K562 (cell line): ENCODE results near the gene MARCKSL1. TPM values are rescaled to one million over a fixed set of nuclear protein-coding genes. Genes with fewer than 3 reads are reported as not detected.

Experiments used
- ATAC-seq: fragments of 200-7000 bp; cut with Tn5 transposase; 3 replicates; pipeline ENCODE4 v1.9.1; 2020; ENCODE audit warnings: moderate library complexity
- BruUV-seq: library from RNA; stranded (reverse); fragments of 400-500 nt; replicated peaks from 2 replicates; lab custom pipeline; 2021; lab: Mats Ljungman, UMichigan
- CTCF ChIA-PET: fragments of 300-600 bp; formaldehyde crosslinking; extraction: SDS; loops from one replicate; lab custom pipeline; 2021; ENCODE audit warnings: low intra/inter-chr PET ratio; lab: Yijun Ruan, JAX
- POLR2A ChIA-PET: fragments of 300-600, 350-650 bp; sonication (Branson Sonifier 250); formaldehyde crosslinking; extraction: SDS; loops from one replicate; lab custom pipeline; 2021; ENCODE audit warnings: antibody characterized with exemption, inconsistent platforms; lab: Yijun Ruan, JAX
- DNase-seq, 4 experiments: peaks; one replicate each; pipeline versions ENCODE4 v3.0.0 to v3.0.0-alpha.2; 2011 to 2018; ENCODE audit warnings: low spot score in 3 of 4, mixed read lengths in 3 of 4; ENCODE audit errors: extremely low read depth in 1 of 4
- FAIRE-seq: peaks from 2 replicates; lab custom pipeline; 2011; peaks lifted over from hg19 to GRCh38; lab: Jason Lieb, UNC
- H2AFZ ChIP-seq: 2 replicates; pipeline ENCODE4 v1.6.0; 2011; ENCODE audit warnings: low read depth, low read length, control low read depth, inconsistent platforms
- H3K27ac ChIP-seq: fragments of 200-600 bp; 3 replicates; pipeline ENCODE4 v1.8.0; 2011; ENCODE audit warnings: low read depth, mild to moderate bottlenecking, control low read depth, inconsistent platforms, low read length, moderate library complexity, mixed read lengths; ENCODE audit errors: extremely low read depth
- H3K27me3 ChIP-seq, 2 experiments: fragments of 300-600 bp in 1 of 2; 2 replicates in 1 of 2; 3 replicates in 1 of 2; pipeline versions ENCODE4 v1.6.0 to v1.8.0; 2011; ENCODE audit warnings: inconsistent platforms in 2 of 2, low read length in 2 of 2, mild to moderate bottlenecking in 1 of 2, mixed read lengths in 1 of 2, moderate library complexity in 1 of 2; ENCODE audit not compliant: control insufficient read depth in 2 of 2, insufficient read depth in 2 of 2
- H3K36me3 ChIP-seq: fragments of 300-600 bp; 3 replicates; pipeline ENCODE4 v1.8.0; 2011; ENCODE audit warnings: mild to moderate bottlenecking, low read length, inconsistent platforms; ENCODE audit not compliant: control insufficient read depth, insufficient read depth
- H3K4me1 ChIP-seq, 2 experiments: fragments of 200-600 bp in 1 of 2; replicated peaks in 1 of 2; 2 replicates in 1 of 2; 3 replicates in 1 of 2; pipeline versions ENCODE4 v1.5.1 to v1.8.0; 2011; ENCODE audit warnings: inconsistent platforms in 2 of 2, low read length in 2 of 2, mild to moderate bottlenecking in 1 of 2, mixed read lengths in 1 of 2, moderate library complexity in 1 of 2; ENCODE audit not compliant: control insufficient read depth in 2 of 2, insufficient read depth in 2 of 2
- H3K4me2 ChIP-seq: 2 replicates; pipeline ENCODE4 v1.6.1; 2011; ENCODE audit warnings: low read length, control low read depth, inconsistent platforms, mixed read lengths; ENCODE audit not compliant: insufficient read depth
- H3K4me3 ChIP-seq: fragments of 200-600 bp; sonication (generic), shearing (Covaris generic); 2 replicates; pipeline ENCODE4 v1.5.1; 2016; ENCODE audit warnings: control low read depth, inconsistent platforms
- H3K79me2 ChIP-seq: fragments of 200-600 bp; 3 replicates; pipeline ENCODE4 v1.8.0; 2011; ENCODE audit warnings: low read length, inconsistent platforms; ENCODE audit not compliant: control insufficient read depth, insufficient read depth
- H3K9ac ChIP-seq, 2 experiments: 2 replicates each; pipeline versions ENCODE4 v1.6.0 to v1.6.1; 2011; ENCODE audit warnings: low read depth in 2 of 2, low read length in 2 of 2, control low read depth in 1 of 2, inconsistent platforms in 1 of 2, mild to moderate bottlenecking in 1 of 2, mixed read lengths in 1 of 2; ENCODE audit not compliant: insufficient read depth in 1 of 2
- H3K9me1 ChIP-seq: one replicate; pipeline ENCODE4 v1.6.0; 2011; ENCODE audit warnings: inconsistent platforms, mild to moderate bottlenecking, low read length, moderate library complexity; ENCODE audit not compliant: control insufficient read depth, insufficient read depth
- H3K9me3 ChIP-seq: replicated peaks from 2 replicates; pipeline ENCODE4 v1.5.1; 2011; ENCODE audit warnings: low read depth, low read length, inconsistent platforms; ENCODE audit not compliant: control insufficient read depth, insufficient read depth
- H4K20me1 ChIP-seq: replicated peaks from 2 replicates; pipeline ENCODE4 v1.6.1; 2011; ENCODE audit warnings: low read length, inconsistent platforms, mixed read lengths; ENCODE audit not compliant: control insufficient read depth, insufficient read depth
- BACH1 ChIP-seq: fragments of 200-800 bp; sonication (Bioruptor generic); IDR thresholded peaks from 2 replicates; pipeline ENCODE4 v1.6.1; 2016; ENCODE audit warnings: missing genetic modification characterization, missing compliant biosample characterization
- EHMT2 ChIP-seq: fragments of 450-650 bp; IDR thresholded peaks from 2 replicates; pipeline ENCODE4 v1.6.1; 2018; ENCODE audit warnings: antibody characterized with exemption
- ELF2 ChIP-seq: fragments of 250-450 bp; sonication (Bioruptor Pico); IDR thresholded peaks from 2 replicates; pipeline ENCODE4 v1.5.0; 2021; ENCODE audit warnings: mild to moderate bottlenecking
- PML ChIP-seq: IDR thresholded peaks from 2 replicates; pipeline ENCODE4 v1.6.1; 2012; ENCODE audit warnings: low read length, inconsistent platforms
- POLR2G ChIP-seq: fragments of 200-400 bp; formaldehyde crosslinking; IDR thresholded peaks from 2 replicates; pipeline ENCODE4 v1.6.1; 2017; ENCODE audit warnings: low read depth, mild to moderate bottlenecking, antibody characterized with exemption, low read length, moderate library complexity
- POLR3A ChIP-seq: IDR thresholded peaks from 2 replicates; pipeline ENCODE4 v1.6.1; 2011; ENCODE audit warnings: borderline replicate concordance, mild to moderate bottlenecking, moderate library complexity; ENCODE audit not compliant: insufficient read length, insufficient read depth; ENCODE audit errors: extremely low read depth
- POLR3G ChIP-seq: IDR thresholded peaks from 2 replicates; pipeline ENCODE4 v1.6.1; 2011; ENCODE audit not compliant: insufficient read length, insufficient replicate concordance; ENCODE audit errors: extremely low read depth
- RAD51 ChIP-seq: fragments of 450-650 bp; IDR thresholded peaks from 2 replicates; pipeline ENCODE4 v1.7.1; 2016; ENCODE audit warnings: low read depth, mild to moderate bottlenecking, borderline replicate concordance
- RBM22 ChIP-seq: fragments of 200-400 bp; formaldehyde crosslinking; IDR thresholded peaks from 2 replicates; pipeline ENCODE4 v1.6.1; 2018; ENCODE audit warnings: low read length, low read depth; ENCODE audit not compliant: poor library complexity, severe bottlenecking
- ZNF274 ChIP-seq: IDR thresholded peaks from 2 replicates; pipeline ENCODE4 v1.6.1; 2011; ENCODE audit warnings: low read depth, mild to moderate bottlenecking, low read length, moderate library complexity, borderline replicate concordance
- ZNF668 ChIP-seq: fragments of 250-450 bp; sonication (Bioruptor Pico); IDR thresholded peaks from 2 replicates; pipeline ENCODE4 v1.8.0; 2022; ENCODE audit warnings: mild to moderate bottlenecking, inconsistent platforms
- whole genome bisulfite sequencing: fragments of 100-300 bp; shearing (Covaris generic); methylation state at CpG from one replicate; pipeline ENCODE4 v1.1.6; 2016; ENCODE audit warnings: low coverage, mixed read lengths; ENCODE audit not compliant: insufficient coverage; ENCODE audit errors: missing lambda C conversion rate; 5-methylcytosine and 5-hydroxymethylcytosine counted together
- in situ Hi-C: fragments of 300-500 bp; cut with MboI; formaldehyde crosslinking; loops from 4 replicates; pipeline ENCODE4 v1.15.0; 2018; ENCODE audit warnings: inconsistent platforms, mixed read lengths
- intact Hi-C: fragments of 100-400 bp; cut with micrococcal nuclease; formaldehyde crosslinking; loops from 2 replicates; pipeline ENCODE4 v1.14.2; 2022
- polyA plus RNA-seq, 8 experiments: library from polyadenylated mRNA; depleted of rRNA in 4 of 8; stranded (reverse) in 5 of 8; unstranded in 3 of 8; fragments of >200 nt; fragmentation: Nextera tagmentation in 2 of 8; fragmentation: Illumina TruSeq in 1 of 8; extraction: Ambion mirVana in 2 of 8; extraction: Trizol in 1 of 8; gene quantifications; 2 replicates each; pipeline versions ENCODE4 v1.2.1 to v1.2.3, GENCODE V29; 2011 to 2014; ENCODE audit warnings: inconsistent platforms in 1 of 8, missing spikeins in 1 of 8
- total RNA-seq, 7 experiments: library from RNA; depleted of rRNA in 6 of 7; stranded (reverse); fragments of >200 nt in 6 of 7; fragmentation: Illumina TruSeq in 2 of 7; extraction: Trizol in 2 of 7; gene quantifications; 2 replicates each; pipeline versions ENCODE4 v1.2.1 to v1.2.3, GENCODE V29; 2011 to 2021; ENCODE audit warnings: low replicate concordance in 1 of 7
- TF ChIP-seq, protein P1 (sequence below): fragments of 250-450 bp; sonication (Bioruptor Pico); IDR thresholded peaks from 2 replicates; pipeline ENCODE4 v1.5.0; 2021
- TF ChIP-seq, protein P2 (sequence below): fragments of 450-650 bp; IDR thresholded peaks from 2 replicates; pipeline ENCODE4 v1.6.1; 2016; ENCODE audit warnings: antibody characterized with exemption
- TF ChIP-seq, protein P3 (sequence below): fragments of 200-800 bp; sonication (Bioruptor generic); IDR thresholded peaks from 2 replicates; pipeline ENCODE4 v1.6.1; 2016; ENCODE audit warnings: missing genetic modification characterization, missing compliant biosample characterization

Gene MARCKSL1
- total and polyA plus RNA-seq, 9 of the 15 experiments (the other 6 are each of a cell fraction or from before 2014, with no cell fraction given), result 14.7 to 325 (median 155) TPM

DNA sequence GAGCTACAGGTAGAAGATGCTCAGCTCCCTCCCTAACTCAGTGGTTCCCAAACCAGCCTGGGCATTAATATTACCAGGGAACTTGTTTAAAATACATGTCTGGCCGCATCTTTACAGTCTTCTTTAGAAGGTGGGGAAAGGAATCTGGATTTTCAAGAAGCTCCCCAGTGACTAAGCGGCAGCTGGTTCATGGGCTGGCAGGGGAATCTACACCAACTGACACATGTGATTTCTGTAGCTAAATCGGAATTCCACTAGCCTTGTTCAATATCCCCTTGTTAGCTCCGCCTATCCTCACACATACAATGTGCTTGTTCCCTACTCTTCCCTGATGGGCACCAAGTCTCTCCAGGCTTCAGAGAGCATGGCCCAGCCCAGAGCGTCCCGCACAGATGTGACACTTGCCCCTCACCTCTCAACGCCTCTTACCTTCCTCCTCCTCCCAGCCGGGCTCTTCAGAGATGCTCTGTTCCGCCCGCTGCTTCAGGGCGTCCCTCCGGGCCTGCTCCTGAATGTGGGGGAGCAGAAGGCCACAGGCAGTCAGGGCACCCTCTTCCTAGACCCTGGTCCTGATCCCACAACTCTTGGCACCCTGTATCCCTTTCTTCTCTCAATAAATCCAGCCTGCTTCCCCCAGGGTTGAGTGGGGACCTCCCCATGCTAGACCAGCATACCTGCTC, 41.6 kb upstream of the MARCKSL1 start:
- H3K79me2 ChIP-seq, result no peaks in the 10 kb centered on the region
- no peaks in the 10 kb centered on the region for H3K9me3 ChIP-seq
- 96% methylated on average over 12 of the region's 12 CpGs for WGBS
- H3K36me3 ChIP-seq, result peaks cover 98% of the 10 kb centered on the region
- H4K20me1 ChIP-seq, result no peaks in the 10 kb centered on the region
- H3K27ac ChIP-seq, result no peak overlapping the region
- no peaks in the 10 kb centered on the region for H3K4me1 ChIP-seq
- intact Hi-C loops (no loop called here), in situ Hi-C loops (no loop called here)
- ChIA-PET POLR2A (interaction anchor here (0.6 to 4.7 kb wide), 10 partner anchors 10 to 979 kb away, joined by 3 to 62 read pairs (median 4); partner anchors contain the start of gene BSDC1), CTCF (no interaction called here)
- H3K4me3 ChIP-seq, result no peak overlapping the region
- H2AFZ ChIP-seq, result no peak overlapping the region
- no peak; the same call in 2 of the 3 replicates for ATAC-seq
- DNase-seq, result peak in 1 of 4 experiments; percentile 22
- no peak overlapping the region for H3K4me2 ChIP-seq
- H3K27me3 ChIP-seq, result no peaks in the 10 kb centered on the region
- BruUV-seq, result no TSS peak
- no peaks in the 10 kb centered on the region for H3K9me1 ChIP-seq
- FAIRE-seq, result no peak
- H3K9ac ChIP-seq, result peak overlapping the region in 1 of 2 experiments; percentile 19; a peak in 1 of 4 replicates
- TF ChIP-seq EHMT2 (no peak), POLR2G (peak; percentile 40; the same call in 1 of the 2 replicates), ELF2 (CRISPR knock-in tag) (no peak), POLR3G (no peak), ZNF668 (CRISPR knock-in tag) (no peak), RBM22 (peak; percentile 42), PML (no peak), POLR3A (no peak), BACH1 (tag) (no peak), ZNF274 (no peak), RAD51 (no peak)
- TF ChIP-seq, protein P1, sequence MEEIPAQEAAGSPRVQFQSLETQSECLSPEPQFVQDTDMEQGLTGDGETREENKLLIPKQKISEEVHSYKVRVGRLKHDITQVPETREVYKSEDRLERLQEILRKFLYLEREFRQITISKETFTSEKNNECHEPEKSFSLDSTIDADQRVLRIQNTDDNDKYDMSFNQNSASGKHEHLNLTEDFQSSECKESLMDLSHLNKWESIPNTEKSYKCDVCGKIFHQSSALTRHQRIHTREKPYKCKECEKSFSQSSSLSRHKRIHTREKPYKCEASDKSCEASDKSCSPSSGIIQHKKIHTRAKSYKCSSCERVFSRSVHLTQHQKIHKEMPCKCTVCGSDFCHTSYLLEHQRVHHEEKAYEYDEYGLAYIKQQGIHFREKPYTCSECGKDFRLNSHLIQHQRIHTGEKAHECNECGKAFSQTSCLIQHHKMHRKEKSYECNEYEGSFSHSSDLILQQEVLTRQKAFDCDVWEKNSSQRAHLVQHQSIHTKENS, result no peak
- TF ChIP-seq, protein P2, sequence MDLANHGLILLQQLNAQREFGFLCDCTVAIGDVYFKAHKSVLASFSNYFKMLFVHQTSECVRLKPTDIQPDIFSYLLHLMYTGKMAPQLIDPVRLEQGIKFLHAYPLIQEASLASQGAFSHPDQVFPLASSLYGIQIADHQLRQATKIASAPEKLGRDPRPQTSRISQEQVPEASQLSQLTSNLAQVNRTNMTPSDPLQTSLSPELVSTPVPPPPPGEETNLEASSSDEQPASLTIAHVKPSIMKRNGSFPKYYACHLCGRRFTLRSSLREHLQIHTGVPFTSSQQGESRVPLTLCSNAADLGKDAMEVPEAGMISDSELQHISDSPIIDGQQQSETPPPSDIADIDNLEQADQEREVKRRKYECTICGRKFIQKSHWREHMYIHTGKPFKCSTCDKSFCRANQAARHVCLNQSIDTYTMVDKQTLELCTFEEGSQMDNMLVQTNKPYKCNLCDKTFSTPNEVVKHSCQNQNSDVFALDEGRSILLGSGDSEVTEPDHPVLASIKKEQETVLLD, result no peak
- TF ChIP-seq, protein P3, sequence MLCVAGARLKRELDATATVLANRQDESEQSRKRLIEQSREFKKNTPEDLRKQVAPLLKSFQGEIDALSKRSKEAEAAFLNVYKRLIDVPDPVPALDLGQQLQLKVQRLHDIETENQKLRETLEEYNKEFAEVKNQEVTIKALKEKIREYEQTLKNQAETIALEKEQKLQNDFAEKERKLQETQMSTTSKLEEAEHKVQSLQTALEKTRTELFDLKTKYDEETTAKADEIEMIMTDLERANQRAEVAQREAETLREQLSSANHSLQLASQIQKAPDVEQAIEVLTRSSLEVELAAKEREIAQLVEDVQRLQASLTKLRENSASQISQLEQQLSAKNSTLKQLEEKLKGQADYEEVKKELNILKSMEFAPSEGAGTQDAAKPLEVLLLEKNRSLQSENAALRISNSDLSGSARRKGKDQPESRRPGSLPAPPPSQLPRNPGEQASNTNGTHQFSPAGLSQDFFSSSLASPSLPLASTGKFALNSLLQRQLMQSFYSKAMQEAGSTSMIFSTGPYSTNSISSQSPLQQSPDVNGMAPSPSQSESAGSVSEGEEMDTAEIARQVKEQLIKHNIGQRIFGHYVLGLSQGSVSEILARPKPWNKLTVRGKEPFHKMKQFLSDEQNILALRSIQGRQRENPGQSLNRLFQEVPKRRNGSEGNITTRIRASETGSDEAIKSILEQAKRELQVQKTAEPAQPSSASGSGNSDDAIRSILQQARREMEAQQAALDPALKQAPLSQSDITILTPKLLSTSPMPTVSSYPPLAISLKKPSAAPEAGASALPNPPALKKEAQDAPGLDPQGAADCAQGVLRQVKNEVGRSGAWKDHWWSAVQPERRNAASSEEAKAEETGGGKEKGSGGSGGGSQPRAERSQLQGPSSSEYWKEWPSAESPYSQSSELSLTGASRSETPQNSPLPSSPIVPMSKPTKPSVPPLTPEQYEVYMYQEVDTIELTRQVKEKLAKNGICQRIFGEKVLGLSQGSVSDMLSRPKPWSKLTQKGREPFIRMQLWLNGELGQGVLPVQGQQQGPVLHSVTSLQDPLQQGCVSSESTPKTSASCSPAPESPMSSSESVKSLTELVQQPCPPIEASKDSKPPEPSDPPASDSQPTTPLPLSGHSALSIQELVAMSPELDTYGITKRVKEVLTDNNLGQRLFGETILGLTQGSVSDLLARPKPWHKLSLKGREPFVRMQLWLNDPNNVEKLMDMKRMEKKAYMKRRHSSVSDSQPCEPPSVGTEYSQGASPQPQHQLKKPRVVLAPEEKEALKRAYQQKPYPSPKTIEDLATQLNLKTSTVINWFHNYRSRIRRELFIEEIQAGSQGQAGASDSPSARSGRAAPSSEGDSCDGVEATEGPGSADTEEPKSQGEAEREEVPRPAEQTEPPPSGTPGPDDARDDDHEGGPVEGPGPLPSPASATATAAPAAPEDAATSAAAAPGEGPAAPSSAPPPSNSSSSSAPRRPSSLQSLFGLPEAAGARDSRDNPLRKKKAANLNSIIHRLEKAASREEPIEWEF (CRISPR knock-in tag), result no peak
